GM12801 (cell line): ENCODE data around the gene CRYBG1.

Experiments
- TF ChIP-seq, protein P1 (sequence below): IDR thresholded peaks from one replicate; pipeline ENCODE4 v1.5.1; 2011; ENCODE audit warnings: control low read depth; ENCODE audit not compliant: insufficient read length; ENCODE audit errors: extremely low read depth

Gene CRYBG1

DNA sequence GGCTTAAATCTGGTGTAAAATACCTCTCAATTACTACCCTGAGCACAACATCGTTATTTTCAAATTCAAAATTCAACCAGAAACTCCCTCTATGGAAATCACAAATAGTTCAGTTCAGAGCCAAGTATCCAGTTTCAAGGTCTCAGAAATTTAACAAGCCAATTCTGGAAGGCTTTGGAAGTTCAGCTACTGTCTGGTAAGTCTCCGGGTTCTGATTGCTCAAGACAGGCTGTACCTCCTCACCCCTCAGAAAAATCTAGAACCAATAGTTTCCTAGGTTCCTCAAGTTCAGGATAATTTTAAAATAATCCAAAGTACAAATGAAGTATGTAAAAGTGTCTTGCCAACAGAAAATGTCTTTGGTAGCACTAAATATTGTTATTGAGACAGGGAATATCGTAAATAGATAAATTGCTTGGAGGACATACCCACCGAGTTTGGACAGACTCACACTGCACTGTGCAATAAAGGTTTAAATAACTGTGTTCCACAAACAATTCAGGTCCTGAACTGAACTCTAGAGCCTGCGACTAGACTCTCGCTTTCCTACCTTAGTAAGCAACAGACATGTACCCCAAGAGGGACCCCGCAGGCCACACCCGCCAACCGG, 35.7 kb upstream of the CRYBG1 start:
- TF ChIP-seq, protein P1, sequence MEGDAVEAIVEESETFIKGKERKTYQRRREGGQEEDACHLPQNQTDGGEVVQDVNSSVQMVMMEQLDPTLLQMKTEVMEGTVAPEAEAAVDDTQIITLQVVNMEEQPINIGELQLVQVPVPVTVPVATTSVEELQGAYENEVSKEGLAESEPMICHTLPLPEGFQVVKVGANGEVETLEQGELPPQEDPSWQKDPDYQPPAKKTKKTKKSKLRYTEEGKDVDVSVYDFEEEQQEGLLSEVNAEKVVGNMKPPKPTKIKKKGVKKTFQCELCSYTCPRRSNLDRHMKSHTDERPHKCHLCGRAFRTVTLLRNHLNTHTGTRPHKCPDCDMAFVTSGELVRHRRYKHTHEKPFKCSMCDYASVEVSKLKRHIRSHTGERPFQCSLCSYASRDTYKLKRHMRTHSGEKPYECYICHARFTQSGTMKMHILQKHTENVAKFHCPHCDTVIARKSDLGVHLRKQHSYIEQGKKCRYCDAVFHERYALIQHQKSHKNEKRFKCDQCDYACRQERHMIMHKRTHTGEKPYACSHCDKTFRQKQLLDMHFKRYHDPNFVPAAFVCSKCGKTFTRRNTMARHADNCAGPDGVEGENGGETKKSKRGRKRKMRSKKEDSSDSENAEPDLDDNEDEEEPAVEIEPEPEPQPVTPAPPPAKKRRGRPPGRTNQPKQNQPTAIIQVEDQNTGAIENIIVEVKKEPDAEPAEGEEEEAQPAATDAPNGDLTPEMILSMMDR: no peak

DNA sequence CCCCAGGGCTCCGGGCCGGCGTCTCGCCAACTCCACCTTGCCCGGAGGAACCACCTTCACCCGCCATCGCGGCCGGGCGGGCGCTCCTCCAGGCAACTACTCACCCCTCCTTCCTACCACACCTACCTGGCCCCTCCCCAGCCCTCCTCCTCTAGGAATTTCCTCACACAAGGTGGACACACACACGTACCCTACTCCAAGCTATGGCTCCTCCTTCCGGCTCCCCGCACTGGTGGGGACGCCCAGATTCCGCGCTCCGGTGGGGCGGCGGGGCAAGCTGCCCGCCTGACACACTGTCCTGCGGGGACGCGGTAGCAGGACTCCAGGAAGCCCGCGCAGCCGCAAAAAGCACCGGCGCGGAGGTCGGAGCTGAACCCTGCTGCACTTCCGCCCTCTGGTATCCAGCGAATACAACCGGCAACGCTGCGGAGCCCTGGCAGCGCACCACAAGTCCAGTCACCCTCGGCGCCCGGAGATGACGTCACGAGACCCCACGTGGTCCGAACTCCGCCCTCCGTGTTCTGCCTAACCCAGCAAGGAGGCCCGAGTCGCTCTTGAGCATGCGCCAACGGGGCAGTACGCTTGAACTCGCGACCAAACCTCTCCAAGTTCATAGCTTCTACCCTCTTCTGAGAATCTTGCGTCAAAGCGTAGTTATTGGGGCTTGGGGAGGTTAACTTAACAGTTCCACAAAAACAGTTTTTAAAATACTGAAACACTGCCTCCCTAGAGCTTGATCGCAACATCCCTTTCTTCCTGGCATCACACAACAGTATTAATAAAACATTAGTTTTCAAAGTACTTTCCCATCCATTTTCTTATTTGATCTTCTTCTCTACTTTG, 35.0 kb upstream of the CRYBG1 start, which contains the start of gene ATG5:
Gene ATG5, minus strand, starts transcription at position 425 of the 843 bp plus-strand sequence. CDS start 9,552 bp downstream, outside the sequence.
- TF ChIP-seq, protein P1: no peak

DNA sequence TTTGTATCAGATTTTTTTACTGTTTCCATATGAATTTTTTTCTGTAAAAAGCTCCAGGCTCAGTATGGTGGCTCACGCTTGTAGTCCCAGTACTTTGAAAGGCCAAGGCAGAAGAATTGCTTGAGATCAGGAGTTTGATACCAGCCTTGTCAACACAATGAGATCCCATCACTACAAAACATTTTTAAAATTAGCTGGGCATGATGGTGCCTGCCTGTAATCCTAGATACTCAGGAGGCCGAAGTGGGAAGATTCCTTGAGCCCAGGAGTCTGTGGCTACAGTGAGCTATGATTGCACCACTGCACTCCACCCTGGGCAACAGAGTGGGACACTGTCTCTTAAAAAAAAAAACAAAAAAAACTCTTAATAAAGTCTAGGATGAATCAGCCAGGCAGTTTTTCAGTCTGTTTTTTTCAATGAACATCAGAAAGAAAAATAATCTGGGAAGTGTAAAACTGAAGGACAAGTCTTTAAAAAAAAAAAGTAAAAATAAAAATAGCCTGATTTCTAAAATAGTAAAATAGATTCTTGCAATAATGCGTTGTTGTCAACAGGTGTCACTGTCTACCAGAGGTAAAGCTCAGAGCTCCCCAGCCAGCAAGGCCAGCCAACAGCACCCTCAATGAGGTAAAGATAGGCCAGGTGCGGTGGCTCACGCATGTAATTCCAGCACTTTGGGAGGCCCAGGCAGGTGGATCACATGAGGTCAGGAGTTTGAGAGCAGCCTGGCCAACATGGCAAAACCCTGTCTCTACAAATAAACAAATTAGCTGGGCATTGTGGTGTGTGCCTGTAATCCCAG, 25.7 kb upstream of the CRYBG1 start:
- TF ChIP-seq, protein P1: no peak

DNA sequence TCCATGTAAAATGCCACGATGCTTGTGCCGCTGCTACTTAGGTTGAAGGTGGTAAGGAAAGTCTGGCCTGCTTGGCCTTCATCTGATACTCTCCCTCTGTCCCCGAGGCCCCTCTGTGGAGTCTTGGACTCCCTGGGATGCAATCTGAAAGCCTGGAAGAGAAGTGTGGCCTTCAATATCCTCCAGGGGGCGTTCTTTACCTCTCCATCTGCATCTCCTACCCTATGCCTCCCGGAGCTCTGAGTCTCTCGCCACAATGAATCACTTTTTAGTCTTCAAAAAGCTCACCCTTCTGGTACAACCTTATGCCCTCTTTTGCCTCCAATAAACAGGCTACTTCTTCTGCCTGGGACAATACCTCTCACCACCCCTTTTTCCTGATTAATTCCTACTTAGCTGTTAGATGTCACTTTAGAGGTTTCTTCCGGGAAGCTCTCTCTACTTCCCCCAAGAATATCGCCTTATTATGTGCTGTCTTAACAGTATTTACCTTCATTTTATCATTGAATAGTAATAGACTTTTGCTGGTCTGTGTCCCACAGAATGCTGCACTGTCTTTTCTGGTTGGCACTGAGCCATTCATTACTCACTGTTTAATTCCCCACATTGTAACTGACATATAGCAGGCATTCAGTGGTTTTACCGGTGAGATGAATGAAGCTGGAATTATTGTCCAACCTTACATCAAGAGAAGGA, 21.0 kb upstream of the CRYBG1 start:
- TF ChIP-seq, protein P1: no peak

DNA sequence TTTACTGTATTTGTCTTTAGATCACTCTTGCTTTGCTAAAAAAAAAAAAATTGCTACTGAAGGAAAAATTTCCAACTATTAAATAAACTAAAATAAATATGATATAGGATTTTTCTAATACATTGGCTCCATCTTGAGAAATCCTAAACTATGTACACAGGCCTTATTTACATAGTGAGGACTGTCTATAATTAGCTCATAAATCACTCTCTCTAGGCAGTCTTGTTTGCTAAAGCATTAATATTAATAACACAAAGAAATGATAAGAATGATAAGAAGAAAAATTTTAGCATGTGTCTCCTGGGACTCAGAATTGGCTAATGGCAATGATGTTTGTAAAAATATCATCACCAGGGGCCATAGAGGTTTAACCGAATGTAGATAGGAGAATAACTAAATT, 13.3 kb upstream of the CRYBG1 start:
- TF ChIP-seq, protein P1: no peak

DNA sequence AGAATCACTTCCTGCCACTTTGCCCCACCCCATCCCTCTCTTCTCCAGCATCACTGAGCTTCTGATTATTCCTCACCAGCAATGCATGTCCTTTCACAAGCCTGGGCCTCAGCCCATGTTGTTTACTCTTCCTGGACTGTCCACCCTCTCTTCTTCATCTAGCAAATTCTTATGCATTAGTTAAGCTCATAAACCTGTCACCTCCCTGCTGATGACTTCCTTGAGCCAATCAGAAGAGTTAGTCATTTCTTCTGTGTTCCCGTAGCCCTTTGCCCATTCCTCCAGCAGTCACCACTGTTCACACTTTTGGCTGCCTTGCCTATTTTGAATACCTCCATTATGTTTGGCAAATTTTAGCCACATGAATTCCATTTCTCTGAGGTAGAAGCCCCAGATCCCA, 4.1 kb upstream of the CRYBG1 start:
- TF ChIP-seq, protein P1: no peak

DNA sequence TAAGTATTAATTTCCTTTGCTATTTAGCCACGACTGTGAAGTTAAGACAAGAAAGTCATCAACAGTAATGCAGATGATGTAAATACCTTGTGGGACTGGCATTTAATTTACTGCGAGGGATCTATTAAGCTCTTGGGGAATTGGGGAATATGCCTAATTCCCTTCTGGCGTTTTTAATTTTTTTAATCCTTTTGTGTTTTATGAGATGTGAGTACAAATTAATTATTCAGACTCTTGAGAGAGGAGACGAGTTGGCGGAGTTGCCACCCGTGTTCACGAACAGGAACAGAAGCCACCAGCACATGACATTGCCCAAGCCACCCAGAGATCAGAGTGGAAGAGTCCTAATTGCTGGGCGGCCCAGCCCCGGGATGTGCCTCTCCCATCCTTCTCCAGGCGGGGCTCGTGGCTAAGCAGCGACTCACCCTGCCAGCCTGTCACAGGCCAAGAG, 533 bp upstream of the CRYBG1 start:
- TF ChIP-seq, protein P1: no peak
